GM12872 (cell line): ENCODE measurements around the gene RNF44.

Experiments
- TF ChIP-seq, protein P1 (sequence below): IDR thresholded peaks from 3 replicates; pipeline ENCODE4 v1.5.1; 2011; ENCODE audit warnings: low read depth, mild to moderate bottlenecking, low read length, moderate library complexity; ENCODE audit not compliant: insufficient read depth

RNF44 gene

DNA sequence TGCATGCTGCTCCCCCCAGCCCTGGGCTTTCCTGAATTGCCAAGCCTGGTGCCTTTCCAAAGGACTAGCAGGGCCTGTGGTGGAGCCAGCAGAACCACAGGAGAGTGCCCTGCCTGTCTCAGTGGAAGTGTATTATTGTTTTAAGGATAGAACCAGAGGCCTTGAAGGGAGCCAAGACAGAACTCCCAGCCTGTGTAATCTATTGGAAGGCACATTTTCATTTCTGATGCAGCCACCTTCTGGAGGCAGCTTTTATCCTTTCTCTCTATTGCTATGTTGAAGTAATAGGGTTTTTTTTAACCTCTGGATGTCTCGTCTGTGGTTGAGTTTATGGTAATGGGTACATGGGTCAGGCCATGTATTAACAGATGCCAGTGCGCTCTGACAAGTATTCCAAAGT, 29.3 kb downstream of the RNF44 start:
- TF ChIP-seq, protein P1, sequence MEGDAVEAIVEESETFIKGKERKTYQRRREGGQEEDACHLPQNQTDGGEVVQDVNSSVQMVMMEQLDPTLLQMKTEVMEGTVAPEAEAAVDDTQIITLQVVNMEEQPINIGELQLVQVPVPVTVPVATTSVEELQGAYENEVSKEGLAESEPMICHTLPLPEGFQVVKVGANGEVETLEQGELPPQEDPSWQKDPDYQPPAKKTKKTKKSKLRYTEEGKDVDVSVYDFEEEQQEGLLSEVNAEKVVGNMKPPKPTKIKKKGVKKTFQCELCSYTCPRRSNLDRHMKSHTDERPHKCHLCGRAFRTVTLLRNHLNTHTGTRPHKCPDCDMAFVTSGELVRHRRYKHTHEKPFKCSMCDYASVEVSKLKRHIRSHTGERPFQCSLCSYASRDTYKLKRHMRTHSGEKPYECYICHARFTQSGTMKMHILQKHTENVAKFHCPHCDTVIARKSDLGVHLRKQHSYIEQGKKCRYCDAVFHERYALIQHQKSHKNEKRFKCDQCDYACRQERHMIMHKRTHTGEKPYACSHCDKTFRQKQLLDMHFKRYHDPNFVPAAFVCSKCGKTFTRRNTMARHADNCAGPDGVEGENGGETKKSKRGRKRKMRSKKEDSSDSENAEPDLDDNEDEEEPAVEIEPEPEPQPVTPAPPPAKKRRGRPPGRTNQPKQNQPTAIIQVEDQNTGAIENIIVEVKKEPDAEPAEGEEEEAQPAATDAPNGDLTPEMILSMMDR: no peak

DNA sequence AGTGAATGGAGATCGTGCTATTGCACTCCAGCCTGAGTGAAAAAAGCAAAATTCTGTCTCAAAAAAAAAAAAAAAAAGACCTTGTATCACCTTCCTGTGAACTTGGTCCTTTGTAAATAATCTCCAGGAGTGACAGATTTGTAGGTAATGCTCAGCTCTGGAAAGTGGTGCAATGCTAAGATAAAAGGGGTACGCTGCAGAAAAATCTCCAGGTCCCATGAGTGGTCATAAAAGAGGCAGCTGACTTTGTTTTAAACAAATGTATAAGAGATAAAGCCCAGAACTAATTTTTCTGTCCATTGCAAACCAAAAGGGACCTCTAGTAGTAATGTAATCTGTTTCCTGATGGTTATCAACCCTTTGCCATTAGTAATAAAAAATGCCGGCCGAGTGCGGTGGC, 33.7 kb downstream of the RNF44 start:
- TF ChIP-seq, protein P1: no peak

DNA sequence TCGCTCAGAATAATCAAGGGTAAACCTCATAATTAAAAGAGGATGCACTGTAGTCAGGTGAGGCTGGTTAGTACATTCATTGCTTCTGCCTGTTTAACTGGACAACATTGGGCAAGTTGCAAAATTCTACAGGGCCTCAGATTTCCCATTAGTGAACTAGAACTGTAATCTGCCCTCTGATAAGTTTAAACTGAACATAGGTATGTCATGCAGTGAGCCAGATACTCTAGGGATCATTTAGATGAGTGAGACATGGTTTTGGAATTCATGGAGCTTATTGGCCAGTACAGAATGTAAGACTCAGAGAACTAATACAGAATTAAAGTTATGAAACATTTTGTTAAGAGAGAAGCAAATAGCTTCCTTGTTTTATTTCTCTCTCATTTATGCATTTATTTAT, 35.9 kb downstream of the RNF44 start:
- TF ChIP-seq, protein P1: no peak

DNA sequence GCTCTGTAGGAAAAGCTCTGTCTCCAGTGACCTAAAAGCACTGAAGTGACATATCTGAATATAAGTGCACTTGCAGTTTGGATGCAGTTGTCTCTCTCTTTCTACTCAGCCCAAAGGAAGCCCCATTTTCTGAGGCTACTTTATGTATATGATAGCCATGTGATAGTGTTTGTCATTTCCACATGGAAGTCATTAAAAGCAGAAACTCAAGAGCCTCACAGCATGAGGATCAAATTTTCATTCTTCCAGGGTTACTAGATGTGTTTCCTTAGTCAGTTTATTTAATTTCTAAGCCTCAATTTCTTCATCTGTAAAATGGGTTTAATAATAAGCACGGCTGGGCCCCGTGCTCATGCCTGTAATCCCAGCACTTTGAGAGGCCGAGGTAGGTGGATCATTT, 36.7 kb downstream of the RNF44 start:
- TF ChIP-seq, protein P1: no peak

DNA sequence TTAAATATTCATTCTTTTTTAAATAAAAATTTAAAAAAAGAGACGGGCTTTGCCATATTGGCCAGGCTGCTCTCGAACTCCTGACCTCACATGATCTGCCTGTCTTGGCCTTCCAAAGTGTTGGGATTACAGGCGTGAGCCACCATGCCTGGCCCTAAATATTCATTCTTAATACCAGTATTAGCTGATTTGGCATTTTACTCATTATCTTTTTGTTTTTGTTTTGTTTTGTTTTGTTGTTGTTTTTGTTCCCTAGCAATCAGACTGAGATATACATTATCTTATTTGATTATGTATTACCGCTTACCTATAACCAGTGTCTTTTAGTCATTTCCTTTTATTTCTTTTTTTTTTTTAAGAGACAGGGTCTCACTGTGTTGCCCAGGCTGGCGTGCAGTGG, 37.9 kb downstream of the RNF44 start:
- TF ChIP-seq, protein P1: no peak

DNA sequence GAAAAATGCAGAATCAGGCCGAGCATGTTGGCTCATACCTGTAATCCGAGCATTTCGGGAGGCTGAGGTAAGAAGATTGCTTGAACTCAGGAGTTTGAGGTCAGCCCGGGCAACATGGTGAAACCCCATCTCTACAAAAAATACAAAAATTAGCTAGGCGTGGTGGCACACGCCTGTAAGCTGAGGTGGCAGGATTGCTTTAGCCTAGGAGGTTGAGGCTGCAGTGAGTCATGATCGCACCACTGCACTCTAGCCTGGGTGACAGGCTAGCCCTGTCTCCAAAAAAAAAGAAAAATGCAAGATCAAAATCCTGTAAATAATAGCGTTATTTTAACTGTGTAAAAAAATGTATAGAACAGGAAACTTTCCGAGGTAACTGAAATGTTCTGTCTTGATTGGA, 39.4 kb downstream of the RNF44 start:
- TF ChIP-seq, protein P1: no peak

DNA sequence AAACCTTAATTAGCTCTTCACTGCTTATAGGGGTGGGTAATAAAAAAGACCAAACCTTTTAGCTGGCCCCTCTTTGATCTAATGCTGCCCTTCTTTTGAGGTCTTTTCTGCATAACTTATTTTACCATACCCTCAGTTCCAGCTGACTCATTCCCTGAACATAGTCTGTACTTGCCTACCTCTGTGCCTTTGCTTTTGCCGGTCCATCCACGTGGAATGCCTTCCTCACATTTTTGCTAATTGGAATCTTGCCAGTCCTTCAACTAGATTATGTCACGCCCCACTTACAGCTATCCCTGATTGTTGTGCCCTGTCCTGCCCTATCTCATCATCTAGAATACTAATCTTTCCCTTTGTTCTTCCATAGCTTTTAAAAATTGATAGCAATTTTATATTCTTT, 44.8 kb downstream of the RNF44 start:
- TF ChIP-seq, protein P1: no peak

DNA sequence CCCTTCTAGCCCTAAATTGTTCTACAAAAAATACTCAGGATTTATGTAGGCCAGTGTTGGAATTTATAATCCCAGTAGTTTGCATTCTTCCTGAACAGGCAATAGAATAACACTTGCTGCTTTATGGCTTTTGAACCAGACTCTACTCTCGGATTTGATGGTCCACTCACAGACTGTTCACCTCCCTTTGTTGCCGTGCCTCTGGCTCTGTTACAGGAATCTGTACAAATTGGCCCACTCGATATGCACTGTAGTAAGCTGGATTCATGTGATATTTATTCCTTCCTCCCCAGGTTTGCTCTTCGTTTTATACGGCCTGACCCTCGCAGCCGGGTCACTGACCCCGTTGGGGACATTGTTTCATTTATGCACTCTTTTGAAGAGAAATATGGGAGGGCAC, 45.3 kb downstream of the RNF44 start:
- TF ChIP-seq, protein P1: no peak
